Neural progenitor cell (in vitro differentiated cells): ENCODE data around the gene RAI14. TPM values are rescaled to one million over a fixed set of nuclear protein-coding genes. Genes with fewer than 3 reads are reported as not detected.
A peak's percentile ranks its signal among the peaks of the same experiment; 100 is the strongest.

Experiments used
- DNase-seq: peaks from one replicate; pipeline ENCODE4 v3.0.0-alpha.2; 2016; ENCODE audit warnings: low spot score
- H2AFZ ChIP-seq: fragments of 200-600 bp; sonication (generic); replicated peaks from 2 replicates; pipeline ENCODE4 v1.6.1; 2016; ENCODE audit warnings: antibody characterized with exemption
- H3F3A ChIP-seq: fragments of 200-600 bp; sonication (generic); 2 replicates; pipeline ENCODE4 v1.6.1; 2016; ENCODE audit warnings: antibody characterized with exemption, low read depth
- H3K27ac ChIP-seq: fragments of 200-600 bp; sonication (generic); 2 replicates; pipeline ENCODE4 v1.5.1; 2016; ENCODE audit warnings: mild to moderate bottlenecking
- H3K27me3 ChIP-seq: fragments of 200-600 bp; sonication (generic); 2 replicates; pipeline ENCODE4 v1.6.1; 2016; ENCODE audit warnings: mild to moderate bottlenecking, moderate library complexity
- H3K36me3 ChIP-seq: fragments of 200-600 bp; sonication (generic); 2 replicates; pipeline ENCODE4 v1.5.1; 2016
- H3K4me1 ChIP-seq: fragments of 200-600 bp; sonication (generic); 2 replicates; pipeline ENCODE4 v1.6.1; 2016; ENCODE audit warnings: mixed run types
- H3K4me2 ChIP-seq: fragments of 200-600 bp; sonication (generic); 2 replicates; pipeline ENCODE4 v1.6.1; 2016
- H3K4me3 ChIP-seq: fragments of 200-600 bp; sonication (generic); 2 replicates; pipeline ENCODE4 v1.5.1; 2016
- H3K79me2 ChIP-seq: fragments of 200-600 bp; sonication (generic); 2 replicates; pipeline ENCODE4 v1.6.1; 2016; ENCODE audit warnings: low read depth
- H3K9ac ChIP-seq: fragments of 200-600 bp; sonication (generic); 2 replicates; pipeline ENCODE4 v1.6.1; 2016
- H3K9me3 ChIP-seq: fragments of 200-600 bp; sonication (generic); 2 replicates; pipeline ENCODE4 v1.5.1; 2016; ENCODE audit warnings: low read depth
- H4K20me1 ChIP-seq: fragments of 200-600 bp; sonication (generic); 2 replicates; pipeline ENCODE4 v1.6.1; 2016; ENCODE audit warnings: low read depth
- H3K27ac Mint-ChIP-seq: 3 replicates; pipeline ENCODE4 v1.8.0; 2021; ENCODE audit warnings: mixed read lengths
- H3K27me3 Mint-ChIP-seq: 2 replicates; pipeline ENCODE4 v1.8.0; 2022; ENCODE audit warnings: low read depth, mild to moderate bottlenecking, inconsistent platforms, moderate library complexity, mixed read lengths; ENCODE audit not compliant: insufficient read depth
- H3K36me3 Mint-ChIP-seq: 3 replicates; pipeline ENCODE4 v1.8.0; 2021; ENCODE audit warnings: mixed read lengths
- H3K4me1 Mint-ChIP-seq: 3 replicates; pipeline ENCODE4 v1.8.0; 2021; ENCODE audit warnings: mixed read lengths
- H3K4me3 Mint-ChIP-seq: 3 replicates; pipeline ENCODE4 v1.8.0; 2021; ENCODE audit warnings: mild to moderate bottlenecking, moderate library complexity, mixed read lengths
- H3K9me3 Mint-ChIP-seq: 3 replicates; pipeline ENCODE4 v1.8.0; 2020; ENCODE audit warnings: mixed read lengths
- CTCF ChIP-seq: fragments of 200-600 bp; sonication (generic); IDR thresholded peaks from 2 replicates; pipeline ENCODE4 v1.5.1; 2017; ENCODE audit warnings: antibody characterized with exemption, mild to moderate bottlenecking
- EZH2 ChIP-seq: fragments of 200-600 bp; sonication (generic); IDR thresholded peaks from 2 replicates; pipeline ENCODE4 v1.6.1; 2017; ENCODE audit warnings: antibody characterized with exemption, mild to moderate bottlenecking, moderate library complexity
- EZH2phosphoT487 ChIP-seq: fragments of 200-600 bp; sonication (generic); IDR thresholded peaks from 2 replicates; pipeline ENCODE4 v1.6.1; 2017; ENCODE audit warnings: antibody characterized with exemption
- total RNA-seq: library from RNA; depleted of rRNA; stranded (reverse); fragments of >200 nt; gene quantifications from 2 replicates; pipeline ENCODE4 v1.2.3, GENCODE V29; 2015; ENCODE audit warnings: low replicate concordance

Gene RAI14
- total RNA-seq, 1 donor from 2014 or later = 54.6 TPM

- no peak overlapping the region for H3K27ac ChIP-seq
- H3K36me3 Mint-ChIP-seq = peaks cover 25% of the 10 kb centered on the region
- H3K4me3 ChIP-seq = no peak overlapping the region
- H3K27ac Mint-ChIP-seq = no peak overlapping the region
- no peaks in the 10 kb centered on the region for H3K36me3 ChIP-seq
- H3K4me3 Mint-ChIP-seq = no peak overlapping the region
- no peak overlapping the region for H2AFZ ChIP-seq
- H3K4me1 ChIP-seq = peaks cover 6% of the 10 kb centered on the region
- H3K79me2 ChIP-seq = peaks cover 98% of the 10 kb centered on the region
- H3K4me1 Mint-ChIP-seq = peaks cover 15% of the 10 kb centered on the region
- H3F3A ChIP-seq = no peaks in the 10 kb centered on the region
- H3K9ac ChIP-seq = no peak overlapping the region
- no peak for DNase-seq
- no peak overlapping the region for H3K4me2 ChIP-seq
- peaks cover 34% of the 10 kb centered on the region for H4K20me1 ChIP-seq
- peaks cover 3% of the 10 kb centered on the region for H3K27me3 Mint-ChIP-seq
- peaks cover 2% of the 10 kb centered on the region for H3K9me3 Mint-ChIP-seq
- H3K27me3 ChIP-seq = no peaks in the 10 kb centered on the region
- TF ChIP-seq EZH2 (no peak), CTCF (no peak), EZH2phosphoT487 (no peak)
- no peaks in the 10 kb centered on the region for H3K9me3 ChIP-seq
These were observed 7.8 kb downstream of the RAI14 start for GRCh38 chr5:34663771-34664496.

DNA sequence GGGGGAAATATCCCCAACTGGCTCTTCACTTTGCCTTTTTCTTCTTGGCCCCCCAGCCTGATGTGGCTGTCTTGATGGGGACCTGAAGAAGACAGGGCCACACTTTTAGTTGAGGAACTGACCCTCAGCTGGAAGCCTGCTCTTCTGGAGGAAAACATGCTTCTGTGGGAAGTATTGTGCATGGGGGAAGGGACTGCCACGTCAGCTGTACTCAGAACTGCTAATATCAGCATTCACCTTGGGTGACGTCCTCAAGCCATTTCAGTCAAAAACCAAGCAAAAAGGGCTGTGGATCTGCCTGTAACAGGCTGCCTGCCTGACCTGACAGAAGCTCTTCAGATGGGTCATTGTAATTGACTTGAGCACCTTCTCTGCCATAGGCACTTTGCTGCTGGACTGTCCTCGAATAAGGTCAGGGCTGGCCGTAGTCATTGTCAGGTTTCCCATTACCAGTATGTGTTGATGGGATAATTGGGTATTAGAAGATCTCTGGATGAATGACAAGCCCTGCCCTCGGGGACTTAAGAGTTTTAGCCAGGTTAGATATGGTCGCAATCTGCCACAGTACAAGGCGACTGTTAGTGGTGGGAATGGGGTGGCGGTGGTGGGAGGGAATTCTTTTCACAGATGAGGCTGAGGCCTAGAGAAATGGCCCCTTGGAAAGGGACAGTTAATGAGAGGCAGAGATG is 10.4 kb downstream of the RAI14 start:
- H3K27me3 ChIP-seq = no peaks in the 10 kb centered on the region
- H3K4me3 ChIP-seq = no peak overlapping the region
- no peak overlapping the region for H3K9ac ChIP-seq
- peaks cover 16% of the 10 kb centered on the region for H3K36me3 Mint-ChIP-seq
- H3K27ac Mint-ChIP-seq = no peak overlapping the region
- no peaks in the 10 kb centered on the region for H3K27me3 Mint-ChIP-seq
- H3K4me1 Mint-ChIP-seq = peaks cover 18% of the 10 kb centered on the region
- H3K4me2 ChIP-seq = no peak overlapping the region
- peaks cover 98% of the 10 kb centered on the region for H3K79me2 ChIP-seq
- H3K4me3 Mint-ChIP-seq = peak overlapping the region; percentile 11
- no peak for DNase-seq
- H2AFZ ChIP-seq = no peak overlapping the region
- TF ChIP-seq EZH2 (no peak), CTCF (no peak), EZH2phosphoT487 (no peak)
- no peaks in the 10 kb centered on the region for H3K9me3 ChIP-seq
- H3K9me3 Mint-ChIP-seq = peaks cover 2% of the 10 kb centered on the region
- H3K4me1 ChIP-seq = peaks cover 26% of the 10 kb centered on the region
- no peaks in the 10 kb centered on the region for H3F3A ChIP-seq
- no peak overlapping the region for H3K27ac ChIP-seq
- H3K36me3 ChIP-seq = no peaks in the 10 kb centered on the region
- peaks cover 38% of the 10 kb centered on the region for H4K20me1 ChIP-seq

DNA sequence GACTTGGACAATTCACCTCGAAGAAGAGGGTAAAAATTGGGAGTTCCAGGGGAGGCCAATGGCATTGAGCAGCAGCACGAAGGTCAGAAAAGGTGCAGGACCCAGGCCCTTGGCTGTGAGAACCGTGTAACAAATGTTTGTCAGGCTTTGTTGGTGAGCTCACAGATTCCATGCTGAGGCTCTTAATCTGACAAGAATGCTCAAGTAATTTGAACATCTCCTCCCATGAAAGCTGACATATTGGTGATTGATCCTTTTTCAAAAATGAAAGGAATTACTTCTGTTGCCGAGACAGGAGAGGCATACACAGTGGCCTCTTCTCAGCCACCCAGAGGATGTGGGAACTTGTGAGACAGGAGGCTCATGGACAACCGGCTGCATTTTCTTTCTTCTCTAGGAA is 11.6 kb downstream of the RAI14 start:
- Mint-ChIP-seq H3K9me3 (no peaks in the 10 kb centered on the region), H3K27ac (peak overlapping the region; percentile 66), H3K36me3 (peaks cover 9% of the 10 kb centered on the region), H3K4me1 (peaks cover 19% of the 10 kb centered on the region), H3K27me3 (no peaks in the 10 kb centered on the region), H3K4me3 (no peak overlapping the region)
- DNase-seq = no peak
- H3K9me3 ChIP-seq = no peaks in the 10 kb centered on the region
- H3K4me2 ChIP-seq = no peak overlapping the region
- H3K36me3 ChIP-seq = no peaks in the 10 kb centered on the region
- H4K20me1 ChIP-seq = peaks cover 41% of the 10 kb centered on the region
- no peak overlapping the region for H3K9ac ChIP-seq
- peak overlapping the region; percentile 41 for H3K27ac ChIP-seq
- H3K4me1 ChIP-seq = peaks cover 34% of the 10 kb centered on the region
- no peaks in the 10 kb centered on the region for H3F3A ChIP-seq
- peaks cover 98% of the 10 kb centered on the region for H3K79me2 ChIP-seq
- no peaks in the 10 kb centered on the region for H3K27me3 ChIP-seq
- H3K4me3 ChIP-seq = no peak overlapping the region
- no peak overlapping the region for H2AFZ ChIP-seq
- TF ChIP-seq CTCF (no peak), EZH2 (no peak), EZH2phosphoT487 (no peak)
